Measurements from ENCODE around the gene TIFAB. TPM values are rescaled to one million over a fixed set of nuclear protein-coding genes. Genes with fewer than 3 reads are reported as not detected.

TIFAB gene
- total RNA-seq, 2 donors from 2014 or later = not detected

DNA sequence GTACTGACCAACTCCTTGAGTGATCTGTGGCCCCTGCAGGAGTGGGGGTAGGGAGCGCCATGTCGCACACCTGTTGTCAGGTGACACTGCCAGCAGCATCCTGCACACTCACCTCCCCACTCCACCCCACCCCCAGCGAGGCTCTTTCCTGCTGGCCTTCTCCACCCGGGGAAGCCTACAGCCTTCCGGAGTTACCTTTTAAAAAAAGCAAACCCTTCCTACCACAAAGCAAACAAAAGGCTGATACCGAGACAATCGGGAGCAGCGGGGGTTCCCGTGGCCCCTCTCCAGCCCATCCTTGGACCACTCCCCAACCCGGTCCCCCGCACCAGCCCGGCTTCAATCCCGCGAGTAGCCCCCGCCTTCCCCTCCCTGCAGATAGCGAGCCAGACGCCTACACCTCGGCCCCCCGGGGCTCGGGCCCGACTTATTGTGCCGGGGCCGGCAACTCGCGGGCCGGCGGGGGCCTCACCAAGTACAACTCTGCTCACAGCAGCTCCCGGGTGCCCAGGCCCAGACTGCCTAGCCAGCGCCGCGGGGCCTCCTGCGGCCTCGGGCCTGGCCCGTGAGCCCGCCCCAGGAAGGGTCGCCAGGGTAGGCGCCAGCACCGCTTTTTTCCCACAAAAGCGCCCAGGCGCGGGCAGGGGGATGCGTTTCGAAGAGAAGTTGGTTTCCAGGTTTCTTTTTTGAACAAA is 53.8 kb downstream of the TIFAB start:
- no peak for TF ChIP-seq POLR2AphosphoS5 (IDR thresholded peaks at IDR 0.05)
- peak; percentile 21 for TF ChIP-seq POLR2A (IDR thresholded peaks at IDR 0.05)
- TF ChIP-seq, protein P1, sequence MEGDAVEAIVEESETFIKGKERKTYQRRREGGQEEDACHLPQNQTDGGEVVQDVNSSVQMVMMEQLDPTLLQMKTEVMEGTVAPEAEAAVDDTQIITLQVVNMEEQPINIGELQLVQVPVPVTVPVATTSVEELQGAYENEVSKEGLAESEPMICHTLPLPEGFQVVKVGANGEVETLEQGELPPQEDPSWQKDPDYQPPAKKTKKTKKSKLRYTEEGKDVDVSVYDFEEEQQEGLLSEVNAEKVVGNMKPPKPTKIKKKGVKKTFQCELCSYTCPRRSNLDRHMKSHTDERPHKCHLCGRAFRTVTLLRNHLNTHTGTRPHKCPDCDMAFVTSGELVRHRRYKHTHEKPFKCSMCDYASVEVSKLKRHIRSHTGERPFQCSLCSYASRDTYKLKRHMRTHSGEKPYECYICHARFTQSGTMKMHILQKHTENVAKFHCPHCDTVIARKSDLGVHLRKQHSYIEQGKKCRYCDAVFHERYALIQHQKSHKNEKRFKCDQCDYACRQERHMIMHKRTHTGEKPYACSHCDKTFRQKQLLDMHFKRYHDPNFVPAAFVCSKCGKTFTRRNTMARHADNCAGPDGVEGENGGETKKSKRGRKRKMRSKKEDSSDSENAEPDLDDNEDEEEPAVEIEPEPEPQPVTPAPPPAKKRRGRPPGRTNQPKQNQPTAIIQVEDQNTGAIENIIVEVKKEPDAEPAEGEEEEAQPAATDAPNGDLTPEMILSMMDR (IDR thresholded peaks at IDR 0.05) = no peak
- intact Hi-C loops (cut with DNase I) = no loop called here
- Histone ChIP-seq H3K27ac (peak overlapping the region; percentile 79 to 83), H3K9me3 (no peaks in the 10 kb centered on the region), H3K36me3 (no peaks in the 10 kb centered on the region), H3K27me3 (replicated peaks; ENCODE audit: insufficient read depth) (no peaks in the 10 kb centered on the region), H3K4me1 (replicated peaks) (peaks cover 9% of the 10 kb centered on the region), H3K4me3 (peak overlapping the region; percentile 76 to 77)
- WGBS = 2% methylated on average over 17 of the region's 43 CpGs
- DNase-seq (ENCODE audit: low spot score) = no peak

Small RNA genes within 50 kb of the gene (small RNA-seq; reads per million reads assigned to genes)
- gene DCANP1 = 0 reads per million in 2 donors

Other genes with a start within 250 kb of the TIFAB start
- 100 to 1,000 TPM; 189 to 191 TPM for gene MACROH2A1, start 53.1 kb downstream of the TIFAB start, total RNA-seq
- gene DCANP1, start 5.0 kb downstream of the TIFAB start, total RNA-seq = not detected
- gene NEUROG1, start 83.6 kb upstream of the TIFAB start, total RNA-seq = not detected
- gene CXCL14, start 126.6 kb upstream of the TIFAB start, total RNA-seq = 1 to 10 TPM; 2.2 to 2.4 TPM